H1 (cell line): ENCODE measurements around the gene TEKT1. TPM values are rescaled to one million over a fixed set of nuclear protein-coding genes. Genes with fewer than 3 reads are reported as not detected.

Source experiments
- CTCF ChIA-PET: fragments of 300-600 bp; sonication (Branson Sonifier 250); formaldehyde crosslinking; loops from one replicate; lab custom pipeline; 2021; ENCODE audit not compliant: partially characterized antibody; lab: Charles Lee
- POLR2A ChIA-PET: fragments of 300-600 bp; sonication (Branson Sonifier 250); formaldehyde crosslinking; loops from one replicate; lab custom pipeline; 2021; ENCODE audit warnings: inconsistent platforms; ENCODE audit not compliant: partially characterized antibody; lab: Charles Lee
- DNase-seq, 2 experiments: peaks; one replicate each; pipeline versions ENCODE4 v3.0.0 to v3.0.0-alpha.2; 2010 to 2022; ENCODE audit warnings: low spot score in 2 of 2, low read depth in 1 of 2, mixed read lengths in 1 of 2
- FAIRE-seq: peaks from 2 replicates; lab custom pipeline; 2011; peaks lifted over from hg19 to GRCh38; lab: Jason Lieb, UNC
- H2AFZ ChIP-seq: 2 replicates; pipeline ENCODE4 v1.8.1; 2012; ENCODE audit warnings: low read length, inconsistent platforms
- H2AK5ac ChIP-seq: 2 replicates; pipeline ENCODE4 v1.6.1; 2013; ENCODE audit warnings: low read depth, low read length
- H2BK120ac ChIP-seq: replicated peaks from 2 replicates; pipeline ENCODE3; 2013; ENCODE audit warnings: low read depth, low read length, inconsistent platforms
- H2BK12ac ChIP-seq: 2 replicates; pipeline ENCODE4 v1.6.1; 2013; ENCODE audit warnings: low read depth, low read length
- H2BK15ac ChIP-seq: 2 replicates; pipeline ENCODE4 v1.6.1; 2013; ENCODE audit warnings: low read length
- H2BK20ac ChIP-seq: 2 replicates; pipeline ENCODE4 v1.6.1; 2013; ENCODE audit warnings: low read length
- H2BK5ac ChIP-seq: 2 replicates; pipeline ENCODE4 v1.6.1; 2013; ENCODE audit warnings: low read depth, low read length
- H3K14ac ChIP-seq: 2 replicates; pipeline ENCODE4 v1.6.1; 2013; ENCODE audit warnings: inconsistent platforms; ENCODE audit not compliant: insufficient read length
- H3K18ac ChIP-seq: 2 replicates; pipeline ENCODE4 v1.6.1; 2013; ENCODE audit warnings: low read length; ENCODE audit errors: extremely low read depth
- H3K23ac ChIP-seq: 2 replicates; pipeline ENCODE4 v1.6.1; 2013; ENCODE audit warnings: inconsistent platforms; ENCODE audit not compliant: insufficient read length
- H3K23me2 ChIP-seq: 2 replicates; pipeline ENCODE4 v1.6.1; 2013; ENCODE audit warnings: low read depth, low read length
- H3K27ac ChIP-seq: 2 replicates; pipeline ENCODE4 v1.6.1; 2011; ENCODE audit warnings: low read depth, low read length, inconsistent platforms
- H3K27me3 ChIP-seq, 4 experiments: replicated peaks in 1 of 4; 1 replicate in 1 of 4; 2 replicates in 3 of 4; pipeline versions ENCODE4 v1.6.1 to v1.8.1; 2011 to 2013; ENCODE audit warnings: low read length in 3 of 4, mild to moderate bottlenecking in 3 of 4, inconsistent platforms in 2 of 4, mixed read lengths in 2 of 4, moderate library complexity in 1 of 4; ENCODE audit not compliant: control insufficient read depth in 3 of 4, insufficient read depth in 3 of 4; ENCODE audit errors: extremely low read depth in 1 of 4
- H3K36me3 ChIP-seq, 4 experiments: 2 replicates each; pipeline versions ENCODE4 v1.6.1 to v1.8.1; 2011 to 2013; ENCODE audit warnings: mild to moderate bottlenecking in 4 of 4, low read length in 3 of 4, moderate library complexity in 2 of 4, control low read depth in 1 of 4, inconsistent platforms in 1 of 4; ENCODE audit not compliant: insufficient read depth in 4 of 4, control insufficient read depth in 2 of 4
- H3K4ac ChIP-seq: replicated peaks from 2 replicates; pipeline ENCODE3; 2013; ENCODE audit warnings: low read length, low read depth, mixed read lengths, inconsistent platforms; ENCODE audit not compliant: insufficient read length
- H3K4me1 ChIP-seq, 4 experiments: replicated peaks in 1 of 4; 1 replicate in 1 of 4; 2 replicates in 3 of 4; pipeline versions ENCODE4 v1.6.1 to v1.8.1; 2011 to 2013; ENCODE audit warnings: low read length in 3 of 4, inconsistent platforms in 2 of 4, mixed read lengths in 1 of 4; ENCODE audit not compliant: insufficient read depth in 4 of 4, control insufficient read depth in 3 of 4
- H3K4me2 ChIP-seq, 2 experiments: 2 replicates each; pipeline versions ENCODE4 v1.6.1 to v1.8.1; 2011 to 2013; ENCODE audit warnings: low read depth in 2 of 2, low read length in 2 of 2, control low read depth in 1 of 2, inconsistent platforms in 1 of 2, mild to moderate bottlenecking in 1 of 2; ENCODE audit not compliant: insufficient read depth in 1 of 2
- H3K4me3 ChIP-seq, 4 experiments: fragments of 200-600, 300-600 bp in 1 of 4; sonication (generic), shearing (Covaris generic), sonication (Bioruptor Twin) in 1 of 4; 2 replicates each; pipeline versions ENCODE4 v1.5.1 to v1.8.1; 2011 to 2016; ENCODE audit warnings: low read length in 4 of 4, low read depth in 3 of 4, control low read depth in 2 of 4, inconsistent platforms in 2 of 4, mild to moderate bottlenecking in 2 of 4, mixed read lengths in 1 of 4, moderate library complexity in 1 of 4; ENCODE audit not compliant: insufficient read depth in 2 of 4; ENCODE audit errors: extremely low read depth in 1 of 4
- H3K56ac ChIP-seq: replicated peaks from 2 replicates; pipeline ENCODE3; 2013; ENCODE audit warnings: low read depth, mild to moderate bottlenecking, mixed read lengths, low read length, inconsistent platforms; ENCODE audit not compliant: insufficient read length
- H3K79me1 ChIP-seq: 2 replicates; pipeline ENCODE4 v1.6.1; 2013; ENCODE audit warnings: low read depth, low read length, control low read depth
- H3K79me2 ChIP-seq, 2 experiments: 2 replicates each; pipeline versions ENCODE4 v1.6.1 to v1.8.1; 2012 to 2013; ENCODE audit warnings: low read length in 2 of 2, mild to moderate bottlenecking in 2 of 2, inconsistent platforms in 1 of 2; ENCODE audit not compliant: insufficient read depth in 2 of 2, control insufficient read depth in 1 of 2
- H3K9ac ChIP-seq, 4 experiments: replicated peaks in 1 of 4; 1 replicate in 1 of 4; 2 replicates in 3 of 4; pipeline versions ENCODE4 v1.6.1 to v1.8.1; 2011 to 2013; ENCODE audit warnings: low read depth in 3 of 4, low read length in 3 of 4, control low read depth in 2 of 4, mild to moderate bottlenecking in 2 of 4, moderate library complexity in 2 of 4, inconsistent platforms in 1 of 4; ENCODE audit errors: extremely low read depth in 1 of 4
- H3K9me3 ChIP-seq, 2 experiments: 2 replicates each; pipeline versions ENCODE4 v1.6.1 to v1.8.1; 2012 to 2013; ENCODE audit warnings: mild to moderate bottlenecking in 2 of 2, moderate library complexity in 2 of 2, control low read depth in 1 of 2, inconsistent platforms in 1 of 2, low read depth in 1 of 2, low read length in 1 of 2, mixed read lengths in 1 of 2; ENCODE audit not compliant: insufficient read depth in 2 of 2
- H4K20me1 ChIP-seq, 2 experiments: replicated peaks in 1 of 2; 2 replicates each; pipeline versions ENCODE3 to v1.8.1; 2011 to 2013; ENCODE audit warnings: inconsistent platforms in 2 of 2, low read length in 2 of 2, mild to moderate bottlenecking in 1 of 2; ENCODE audit not compliant: insufficient read depth in 2 of 2, control insufficient read depth in 1 of 2
- H4K5ac ChIP-seq: 2 replicates; pipeline ENCODE4 v1.6.1; 2013; ENCODE audit warnings: low read length, low read depth, mixed read lengths, inconsistent platforms; ENCODE audit not compliant: insufficient read length
- H4K8ac ChIP-seq: 2 replicates; pipeline ENCODE4 v1.8.0; 2013; ENCODE audit warnings: mild to moderate bottlenecking, moderate library complexity, low read length, inconsistent platforms; ENCODE audit not compliant: insufficient read depth; ENCODE audit errors: extremely low read depth
- H4K91ac ChIP-seq: replicated peaks from 2 replicates; pipeline ENCODE3; 2013; ENCODE audit warnings: low read length, mixed read lengths, inconsistent platforms; ENCODE audit not compliant: insufficient read length
- ATF3 ChIP-seq: IDR thresholded peaks from 2 replicates; pipeline ENCODE4 v1.6.1; 2011; ENCODE audit warnings: low read depth, mild to moderate bottlenecking, low read length; ENCODE audit not compliant: insufficient read depth
- CBX5 ChIP-seq: fragments of 300-800, 300-1000 bp; sonication (generic); IDR thresholded peaks from 2 replicates; pipeline ENCODE4 v1.7.1; 2016; ENCODE audit warnings: antibody characterized with exemption, low read length, low read depth
- CHD1 ChIP-seq: IDR thresholded peaks from 2 replicates; pipeline ENCODE4 v1.6.1; 2012; ENCODE audit warnings: low read depth, low read length, improper control_type of control experiment
- EGR1 ChIP-seq: IDR thresholded peaks from 2 replicates; pipeline ENCODE4 v1.6.1; 2011; ENCODE audit warnings: low read depth, low read length, borderline replicate concordance
- JUN ChIP-seq: IDR thresholded peaks from 2 replicates; pipeline ENCODE4 v1.6.1; 2011; ENCODE audit warnings: low read depth, mild to moderate bottlenecking, improper control_type of control experiment, low read length
- MAFK ChIP-seq: IDR thresholded peaks from 2 replicates; pipeline ENCODE4 v1.6.1; 2012; ENCODE audit warnings: low read depth, mild to moderate bottlenecking, improper control_type of control experiment, low read length
- POLR2A ChIP-seq, 2 experiments: IDR thresholded peaks; 1 replicate in 1 of 2; 2 replicates in 1 of 2; pipeline ENCODE4 v1.6.1; 2011; ENCODE audit warnings: low read depth in 2 of 2, low read length in 2 of 2, mild to moderate bottlenecking in 2 of 2; ENCODE audit errors: control extremely low read depth in 1 of 2
- POLR2AphosphoS5 ChIP-seq: IDR thresholded peaks from 2 replicates; pipeline ENCODE4 v1.6.1; 2011; ENCODE audit warnings: low read depth, low read length
- RAD21 ChIP-seq, 2 experiments: IDR thresholded peaks in 1 of 2; conservative IDR thresholded peaks in 1 of 2; 2 replicates each; pipeline ENCODE4 v1.6.1; 2011; ENCODE audit warnings: low read depth in 2 of 2, low read length in 2 of 2, improper control_type of control experiment in 1 of 2, inconsistent platforms in 1 of 2, mild to moderate bottlenecking in 1 of 2, moderate library complexity in 1 of 2
- RNF2 ChIP-seq: fragments of 200-900, 300-1000 bp; sonication (generic); IDR thresholded peaks from 2 replicates; pipeline ENCODE4 v1.7.1; 2016; ENCODE audit warnings: borderline replicate concordance, low read depth, mild to moderate bottlenecking, antibody characterized with exemption, low read length; ENCODE audit not compliant: poor library complexity, severe bottlenecking; ENCODE audit errors: missing control alignments
- TAF1 ChIP-seq: IDR thresholded peaks from 2 replicates; pipeline ENCODE4 v1.6.1; 2011; ENCODE audit warnings: mild to moderate bottlenecking, low read depth, low read length
- TCF12 ChIP-seq: IDR thresholded peaks from 2 replicates; pipeline ENCODE4 v1.6.1; 2011; ENCODE audit warnings: low read depth, mild to moderate bottlenecking, low read length
- YY1 ChIP-seq: IDR thresholded peaks from 2 replicates; pipeline ENCODE4 v1.6.1; 2011; ENCODE audit warnings: low read depth, mild to moderate bottlenecking, low read length
- ZNF274 ChIP-seq: IDR thresholded peaks from 2 replicates; pipeline ENCODE4 v1.7.0; 2012; ENCODE audit warnings: low read length, borderline replicate concordance; ENCODE audit errors: extremely low read depth
- WGBS, 2 experiments: shearing (Covaris generic) in 1 of 2; methylation state at CpG; one replicate each; pipeline versions ENCODE4 v1.1.6 to v1.1.7; 2013 to 2015; ENCODE audit warnings: low lambda C conversion rate in 2 of 2, mixed read lengths in 2 of 2, inconsistent platforms in 1 of 2, low coverage in 1 of 2, missing lambda C conversion rate in 1 of 2; ENCODE audit not compliant: insufficient replicate concordance in 2 of 2, insufficient coverage in 1 of 2, insufficient read length in 1 of 2; ENCODE audit errors: extremely low coverage in 1 of 2, missing lambda C conversion rate in 1 of 2; 5-methylcytosine and 5-hydroxymethylcytosine counted together
- polyA plus RNA-seq, 7 experiments: library from polyadenylated mRNA; depleted of rRNA in 3 of 7; stranded (reverse) in 5 of 7; unstranded in 2 of 7; fragments of >200 nt in 5 of 7; fragments of 200-250 nt in 2 of 7; gene quantifications; 1 replicate in 5 of 7; 2 replicates in 1 of 7; 4 replicates in 1 of 7; pipeline versions ENCODE4 v1.2.1 to v1.2.3, GENCODE V29; 2011 to 2013; ENCODE audit warnings: missing spikeins in 2 of 7, mixed read lengths in 2 of 7
- total RNA-seq: library from RNA; stranded (reverse); fragmentation: NEBNext Ultra II Directional; extraction: Animal tissue kit (Norgen Biotek cat#: 25700); gene quantifications from 2 replicates; pipeline ENCODE4 v1.2.1, GENCODE V29; 2021

Gene TEKT1
- total and polyA plus RNA-seq, 2 of the 8 experiments (the other 6 are each of a cell fraction or from before 2014, with no cell fraction given): not detected

- no peak overlapping the region for H4K91ac ChIP-seq
- FAIRE-seq: no peak
- POLR2A ChIA-PET: no interaction called here
- H2BK5ac ChIP-seq: no peak overlapping the region
- H2BK12ac ChIP-seq: no peak overlapping the region
- no peak overlapping the region for H2AK5ac ChIP-seq
- no peak overlapping the region for H3K4me2 ChIP-seq
- TF ChIP-seq RNF2 (no peak), POLR2A (IDR thresholded peaks at IDR 0.05; ENCODE audit: control extremely low read depth in 1 of 2, low read depth in 2 of 2, low read length in 2 of 2) (no peak), MAFK (no peak), POLR2AphosphoS5 (no peak), ATF3 (no peak), TAF1 (no peak), RAD21 (IDR thresholded peaks at IDR 0.05 in 1 of 2, conservative IDR thresholded peaks at IDR 0.05 in 1 of 2; ENCODE audit: low read depth in 2 of 2, low read length in 2 of 2) (no peak), ZNF274 (no peak), CBX5 (no peak), TCF12 (no peak), CHD1 (no peak), YY1 (no peak), EGR1 (no peak), JUN (no peak)
- TF ChIP-seq, all 59 proteins: peak for 0
- H3K4ac ChIP-seq: no peak overlapping the region
- CTCF ChIA-PET: interaction anchor here (1.3 to 2.1 kb wide), 3 partner anchors 53 to 123 kb away, joined by 3 to 4 read pairs (median 3); no protein-coding TSS in a partner anchor
- no peak for DNase-seq
- H2BK120ac ChIP-seq: no peak overlapping the region
- H3K27ac ChIP-seq: no peak overlapping the region
- H3K79me2 ChIP-seq: no peaks in the 10 kb centered on the region
- H3K9ac ChIP-seq: no peak overlapping the region
- H4K5ac ChIP-seq: no peak overlapping the region
- H3K36me3 ChIP-seq: no peaks in the 10 kb centered on the region
- no peak overlapping the region for H3K18ac ChIP-seq
- H3K56ac ChIP-seq: no peak overlapping the region
- H3K4me3 ChIP-seq: no peak overlapping the region
- H3K14ac ChIP-seq: no peak overlapping the region
- no peaks in the 10 kb centered on the region for H3K23me2 ChIP-seq
- no peak overlapping the region for H2BK15ac ChIP-seq
- no peaks in the 10 kb centered on the region for H3K4me1 ChIP-seq
- no peaks in the 10 kb centered on the region for H3K9me3 ChIP-seq
- H3K23ac ChIP-seq: no peak overlapping the region
- H2AFZ ChIP-seq: no peak overlapping the region
- no peak overlapping the region for H2BK20ac ChIP-seq
- 91% methylated on average over 4 of the region's 4 CpGs; no CpG with 5 or more reads in 1 of the 2 experiments for WGBS, 2 experiments
- no peaks in the 10 kb centered on the region for H3K79me1 ChIP-seq
- no peaks in the 10 kb centered on the region for H4K20me1 ChIP-seq
- no peaks in the 10 kb centered on the region for H3K27me3 ChIP-seq
- no peak overlapping the region for H4K8ac ChIP-seq
Observed at GRCh38 chr17:6789146-6789545, 42.4 kb downstream of the TEKT1 start.
